ENCODE data around the gene NOX4.

NOX4 gene

GRCh38 chr11:89487016-89487415 is 4.2 kb downstream of the NOX4 start:
- in situ Hi-C loops (cut with MboI; ENCODE audit: low sequenced_read_pairs, unreplicated experiment) = no loop called here
- no peak for TF ChIP-seq CTCF (IDR thresholded peaks at IDR 0.05; ENCODE audit: borderline replicate concordance, control extremely low read depth, extremely low read depth, insufficient read depth, missing control alignments)
- no peak for DNase-seq (ENCODE audit: low spot score)

GRCh38 chr11:89484896-89485295 is 6.3 kb downstream of the NOX4 start:
- in situ Hi-C loops (cut with MboI; ENCODE audit: low sequenced_read_pairs, unreplicated experiment) = no loop called here
- DNase-seq (ENCODE audit: low spot score) = no peak
- TF ChIP-seq CTCF (IDR thresholded peaks at IDR 0.05; ENCODE audit: borderline replicate concordance, control extremely low read depth, extremely low read depth, insufficient read depth, missing control alignments) = no peak

GRCh38 chr11:89477175-89477574 is 14.0 kb downstream of the NOX4 start:
- no peak for DNase-seq (ENCODE audit: low spot score)

GRCh38 chr11:89463266-89463780 is 27.9 kb downstream of the NOX4 start:
- no peak for TF ChIP-seq CTCF (IDR thresholded peaks at IDR 0.05; ENCODE audit: borderline replicate concordance, control extremely low read depth, extremely low read depth, insufficient read depth, missing control alignments)
- no peak for DNase-seq (ENCODE audit: low spot score)
- in situ Hi-C loops (cut with MboI; ENCODE audit: low sequenced_read_pairs, unreplicated experiment) = no loop called here

More at GRCh38 chr11:89477175-89477574, 14.0 kb downstream of the NOX4 start:
- TF ChIP-seq CTCF (IDR thresholded peaks at IDR 0.05; ENCODE audit: borderline replicate concordance, control extremely low read depth, extremely low read depth, insufficient read depth, missing control alignments) = no peak
- in situ Hi-C loops (cut with MboI; ENCODE audit: low sequenced_read_pairs, unreplicated experiment) = no loop called here

GRCh38 chr11:89458716-89459115 is 32.5 kb downstream of the NOX4 start:
- no peak for DNase-seq (ENCODE audit: low spot score)
- TF ChIP-seq CTCF (IDR thresholded peaks at IDR 0.05; ENCODE audit: borderline replicate concordance, control extremely low read depth, extremely low read depth, insufficient read depth, missing control alignments) = no peak
- in situ Hi-C loops (cut with MboI; ENCODE audit: low sequenced_read_pairs, unreplicated experiment) = no loop called here

GRCh38 chr11:89457190-89457589 is 34.0 kb downstream of the NOX4 start:
- no peak for TF ChIP-seq CTCF (IDR thresholded peaks at IDR 0.05; ENCODE audit: borderline replicate concordance, control extremely low read depth, extremely low read depth, insufficient read depth, missing control alignments)
- DNase-seq (ENCODE audit: low spot score) = no peak
- in situ Hi-C loops (cut with MboI; ENCODE audit: low sequenced_read_pairs, unreplicated experiment) = no loop called here

GRCh38 chr11:89456681-89457080 is 34.5 kb downstream of the NOX4 start:
- in situ Hi-C loops (cut with MboI; ENCODE audit: low sequenced_read_pairs, unreplicated experiment) = no loop called here
- DNase-seq (ENCODE audit: low spot score) = no peak
- no peak for TF ChIP-seq CTCF (IDR thresholded peaks at IDR 0.05; ENCODE audit: borderline replicate concordance, control extremely low read depth, extremely low read depth, insufficient read depth, missing control alignments)

All from GM13976 (cell line).